Measurements from ENCODE around the gene IL23A. TPM values are rescaled to one million over a fixed set of nuclear protein-coding genes. Genes with fewer than 3 reads are reported as not detected.
"Not testable (repeated sequence)": the region's sequence is repeated elsewhere in the genome, so short reads cannot be mapped to it uniquely, and the experiment has no call there.

Gene IL23A
- total RNA-seq, 1 experiment from 2014 or later, result not detected

DNA sequence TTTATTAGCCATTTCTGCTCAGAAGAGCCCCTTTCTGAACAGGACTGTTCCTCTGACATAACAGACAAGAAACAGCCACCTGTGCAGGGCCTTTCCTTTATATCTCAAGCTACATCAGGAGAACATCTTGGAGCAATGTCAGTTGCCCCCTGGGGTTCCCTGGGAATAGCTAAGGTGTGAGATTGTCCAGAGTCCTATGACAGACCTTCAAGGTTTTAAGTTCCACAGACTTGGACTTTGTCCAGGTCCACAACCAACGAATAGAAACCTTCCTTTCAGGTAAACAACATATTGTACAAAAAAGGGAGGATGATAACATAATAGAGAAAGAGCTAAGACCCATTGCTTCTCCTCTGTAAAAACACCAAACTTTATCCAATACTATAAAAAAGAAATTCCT, 2.9 kb downstream of the IL23A start:
- H3K27me3 ChIP-seq, result no peaks in the 10 kb centered on the region
- DNase-seq, result no peak
- no peaks in the 10 kb centered on the region for H3K9me3 ChIP-seq
- peaks cover 11% of the 10 kb centered on the region for H3K36me3 ChIP-seq
- H3K4me3 ChIP-seq, result no peak overlapping the region

DNA sequence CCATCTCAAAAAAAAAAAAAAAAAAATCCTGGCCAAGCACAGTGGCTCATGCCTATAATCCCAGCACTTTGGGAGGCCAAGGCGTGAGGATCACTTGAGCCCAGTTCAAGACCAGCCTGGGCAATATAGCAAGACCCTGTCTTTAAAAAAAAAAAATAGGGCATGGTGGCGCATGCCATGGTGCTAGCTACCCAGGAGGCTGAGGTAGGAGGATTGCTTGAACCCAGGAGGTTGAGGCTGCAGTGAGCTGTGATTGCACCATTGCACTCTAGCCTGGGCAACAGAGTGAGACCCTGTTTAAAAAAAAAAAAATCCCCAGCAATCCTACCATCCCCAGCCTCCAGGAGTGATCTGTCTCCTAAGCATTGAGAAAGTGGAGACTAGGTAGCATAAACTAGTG, 3.6 kb downstream of the IL23A start:
- not testable (repeated sequence) for H3K9me3 ChIP-seq, H3K27me3 ChIP-seq, H3K4me3 ChIP-seq, DNase-seq
- peaks cover 11% of the 10 kb centered on the region for H3K36me3 ChIP-seq

DNA sequence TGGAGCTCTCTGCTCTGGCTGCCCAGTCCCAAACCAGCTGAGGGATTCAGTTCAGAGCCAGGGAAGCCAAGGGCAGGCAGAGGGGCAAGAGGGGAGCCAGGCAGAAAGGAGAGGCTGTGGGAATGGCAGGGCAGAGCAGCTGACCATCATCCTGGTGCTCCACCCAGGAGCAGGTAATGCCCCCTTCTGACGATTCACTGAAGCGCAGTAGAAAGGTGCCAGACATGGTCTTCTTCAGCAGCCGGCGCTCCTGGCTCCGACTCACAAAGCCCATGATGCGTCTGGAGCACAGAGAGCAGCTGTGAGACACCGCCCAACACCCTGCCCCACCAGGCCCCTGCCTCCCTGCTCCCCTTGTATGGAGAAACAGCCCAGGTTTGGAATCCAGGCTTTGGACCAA, 8.0 kb downstream of the IL23A start:
- peak; percentile 14 for DNase-seq
- H3K27me3 ChIP-seq, result no peaks in the 10 kb centered on the region

GRCh38 chr12:56347255-56347654, 8.6 kb downstream of the IL23A start:
- peaks cover 27% of the 10 kb centered on the region for H3K36me3 ChIP-seq
- DNase-seq, H3K9me3 ChIP-seq, H3K27me3 ChIP-seq, H3K4me3 ChIP-seq: not testable (repeated sequence)

More for the DNA sequence above, 8.0 kb downstream of the IL23A start:
- no peaks in the 10 kb centered on the region for H3K9me3 ChIP-seq
- no peak overlapping the region for H3K4me3 ChIP-seq
- H3K36me3 ChIP-seq, result peaks cover 27% of the 10 kb centered on the region

- Histone ChIP-seq H3K9me3 (no peaks in the 10 kb centered on the region), H3K4me3 (no peak overlapping the region), H3K36me3 (peaks cover 28% of the 10 kb centered on the region), H3K27me3 (no peaks in the 10 kb centered on the region)
- DNase-seq, result no peak
Measured at GRCh38 chr12:56348776-56349175, 10.1 kb downstream of the IL23A start.

- Histone ChIP-seq H3K4me3 (no peak overlapping the region), H3K9me3 (no peaks in the 10 kb centered on the region), H3K36me3 (peaks cover 34% of the 10 kb centered on the region), H3K27me3 (no peaks in the 10 kb centered on the region)
- no peak for DNase-seq
Measured at GRCh38 chr12:56350662-56351061, 12.0 kb downstream of the IL23A start.

- no peak overlapping the region for H3K4me3 ChIP-seq
- no peak for DNase-seq
- H3K9me3 ChIP-seq, result no peaks in the 10 kb centered on the region
- H3K27me3 ChIP-seq, result no peaks in the 10 kb centered on the region
- H3K36me3 ChIP-seq, result peaks cover 37% of the 10 kb centered on the region
Measured at GRCh38 chr12:56351325-56351724, 12.6 kb downstream of the IL23A start.

- no peaks in the 10 kb centered on the region for H3K9me3 ChIP-seq
- peak overlapping the region; percentile 70 for H3K4me3 ChIP-seq
- peaks cover 16% of the 10 kb centered on the region; the same call in 1 of the 2 replicates for H3K36me3 ChIP-seq
- no peaks in the 10 kb centered on the region for H3K27me3 ChIP-seq
- DNase-seq, result no peak
Measured at GRCh38 chr12:56358836-56359532, 20.3 kb downstream of the IL23A start.

- Histone ChIP-seq H3K9me3 (no peaks in the 10 kb centered on the region), H3K36me3 (peaks cover 13% of the 10 kb centered on the region; the same call in 1 of the 2 replicates), H3K27me3 (no peaks in the 10 kb centered on the region), H3K4me3 (peak within 1 kb of the TSS; percentile 70)
- DNase-seq, result peak; percentile 99
Measured at GRCh38 chr12:56359851-56360767, 21.4 kb downstream of the IL23A start, which contains the start of gene STAT2. STAT2 (minus strand) TSS chr12:56360107; CDS start chr12:56356571, 3,536 bp downstream.

GRCh38 chr12:56361487-56362129, 22.9 kb downstream of the IL23A start:
- H3K4me3 ChIP-seq, result no peak overlapping the region
- H3K27me3 ChIP-seq, result no peaks in the 10 kb centered on the region
- no peak for DNase-seq
- H3K36me3 ChIP-seq, result no peaks in the 10 kb centered on the region
- H3K9me3 ChIP-seq, result no peaks in the 10 kb centered on the region

- H3K27me3 ChIP-seq, result no peaks in the 10 kb centered on the region
- DNase-seq, result no peak
- H3K9me3 ChIP-seq, result no peaks in the 10 kb centered on the region
- H3K4me3 ChIP-seq, result no peak within 1 kb of the TSS
- H3K36me3 ChIP-seq, result no peaks in the 10 kb centered on the region
Measured at GRCh38 chr12:56362130-56363059, 23.7 kb downstream of the IL23A start, which contains the start of gene APOF. APOF (minus strand) TSS chr12:56362857; CDS start chr12:56362745, 112 bp downstream.

GRCh38 chr12:56366948-56367347, 28.3 kb downstream of the IL23A start:
- no peaks in the 10 kb centered on the region for H3K36me3 ChIP-seq
- no peak for DNase-seq
- no peak overlapping the region for H3K4me3 ChIP-seq
- no peaks in the 10 kb centered on the region for H3K9me3 ChIP-seq
- H3K27me3 ChIP-seq, result no peaks in the 10 kb centered on the region

DNA sequence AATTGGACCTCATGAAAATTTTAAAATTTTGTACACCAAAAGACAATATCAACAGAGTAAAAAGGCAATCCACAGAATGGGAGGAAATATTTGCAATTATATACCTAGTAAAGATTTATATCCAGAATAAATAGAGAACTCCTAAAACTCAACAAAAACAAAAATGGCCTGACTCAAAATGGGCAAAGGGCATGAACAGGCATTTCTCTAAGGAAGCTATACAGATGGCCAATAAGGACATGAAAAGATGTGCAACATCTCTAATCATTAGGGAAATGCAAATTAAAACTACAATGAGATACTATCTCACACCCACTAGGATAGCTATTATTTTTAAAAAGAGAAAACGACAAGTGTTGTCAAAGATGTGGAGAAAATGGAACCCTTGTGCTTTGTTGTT, 34.8 kb downstream of the IL23A start:
- Histone ChIP-seq H3K27me3 (no peaks in the 10 kb centered on the region), H3K9me3 (0 out of 2 replicates have a peak, but pooled peaks cover 3% of the 10 kb centered on the region), H3K4me3 (no peak overlapping the region), H3K36me3 (no peaks in the 10 kb centered on the region)
- no peak for DNase-seq

GRCh38 chr12:56374726-56375597, 36.3 kb downstream of the IL23A start:
- H3K27me3 ChIP-seq, result no peaks in the 10 kb centered on the region
- H3K36me3 ChIP-seq, result no peaks in the 10 kb centered on the region
- no peak overlapping the region for H3K4me3 ChIP-seq
- DNase-seq, result no peak
- 0 out of 2 replicates have a peak, but pooled peaks cover 3% of the 10 kb centered on the region for H3K9me3 ChIP-seq

All from MG63 (cell line).